ENCODE data around the gene TOP1.

Gene TOP1

DNA sequence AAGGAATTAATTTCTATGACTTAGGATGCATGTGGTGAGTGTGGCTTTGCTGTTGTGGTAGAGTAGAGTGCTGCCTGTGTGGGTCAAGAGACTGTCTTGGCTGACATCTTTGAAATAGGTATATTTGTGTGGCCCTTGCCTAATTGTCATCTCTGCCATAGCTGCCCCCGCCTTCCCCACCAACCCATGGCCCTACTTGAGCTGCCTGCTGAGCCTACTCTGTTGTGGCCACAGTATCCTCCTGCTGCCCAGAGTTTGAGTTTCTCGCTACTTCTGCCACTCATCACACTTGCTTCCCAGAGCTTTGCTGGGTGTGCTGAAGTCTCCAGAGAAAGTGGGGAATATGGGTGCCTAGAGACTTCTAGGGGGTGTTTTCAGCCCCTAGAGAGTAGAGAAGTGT, 116.7 kb downstream of the TOP1 start:
- DNase-seq (ENCODE audit: low read depth): no peak
- no peak overlapping the region for H3K4me3 ChIP-seq (ENCODE audit: low read depth, low read length)
- TF ChIP-seq, protein P1, sequence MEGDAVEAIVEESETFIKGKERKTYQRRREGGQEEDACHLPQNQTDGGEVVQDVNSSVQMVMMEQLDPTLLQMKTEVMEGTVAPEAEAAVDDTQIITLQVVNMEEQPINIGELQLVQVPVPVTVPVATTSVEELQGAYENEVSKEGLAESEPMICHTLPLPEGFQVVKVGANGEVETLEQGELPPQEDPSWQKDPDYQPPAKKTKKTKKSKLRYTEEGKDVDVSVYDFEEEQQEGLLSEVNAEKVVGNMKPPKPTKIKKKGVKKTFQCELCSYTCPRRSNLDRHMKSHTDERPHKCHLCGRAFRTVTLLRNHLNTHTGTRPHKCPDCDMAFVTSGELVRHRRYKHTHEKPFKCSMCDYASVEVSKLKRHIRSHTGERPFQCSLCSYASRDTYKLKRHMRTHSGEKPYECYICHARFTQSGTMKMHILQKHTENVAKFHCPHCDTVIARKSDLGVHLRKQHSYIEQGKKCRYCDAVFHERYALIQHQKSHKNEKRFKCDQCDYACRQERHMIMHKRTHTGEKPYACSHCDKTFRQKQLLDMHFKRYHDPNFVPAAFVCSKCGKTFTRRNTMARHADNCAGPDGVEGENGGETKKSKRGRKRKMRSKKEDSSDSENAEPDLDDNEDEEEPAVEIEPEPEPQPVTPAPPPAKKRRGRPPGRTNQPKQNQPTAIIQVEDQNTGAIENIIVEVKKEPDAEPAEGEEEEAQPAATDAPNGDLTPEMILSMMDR (IDR thresholded peaks at IDR 0.05; ENCODE audit: insufficient read depth, low read depth, low read length, missing control alignments): no peak

DNA sequence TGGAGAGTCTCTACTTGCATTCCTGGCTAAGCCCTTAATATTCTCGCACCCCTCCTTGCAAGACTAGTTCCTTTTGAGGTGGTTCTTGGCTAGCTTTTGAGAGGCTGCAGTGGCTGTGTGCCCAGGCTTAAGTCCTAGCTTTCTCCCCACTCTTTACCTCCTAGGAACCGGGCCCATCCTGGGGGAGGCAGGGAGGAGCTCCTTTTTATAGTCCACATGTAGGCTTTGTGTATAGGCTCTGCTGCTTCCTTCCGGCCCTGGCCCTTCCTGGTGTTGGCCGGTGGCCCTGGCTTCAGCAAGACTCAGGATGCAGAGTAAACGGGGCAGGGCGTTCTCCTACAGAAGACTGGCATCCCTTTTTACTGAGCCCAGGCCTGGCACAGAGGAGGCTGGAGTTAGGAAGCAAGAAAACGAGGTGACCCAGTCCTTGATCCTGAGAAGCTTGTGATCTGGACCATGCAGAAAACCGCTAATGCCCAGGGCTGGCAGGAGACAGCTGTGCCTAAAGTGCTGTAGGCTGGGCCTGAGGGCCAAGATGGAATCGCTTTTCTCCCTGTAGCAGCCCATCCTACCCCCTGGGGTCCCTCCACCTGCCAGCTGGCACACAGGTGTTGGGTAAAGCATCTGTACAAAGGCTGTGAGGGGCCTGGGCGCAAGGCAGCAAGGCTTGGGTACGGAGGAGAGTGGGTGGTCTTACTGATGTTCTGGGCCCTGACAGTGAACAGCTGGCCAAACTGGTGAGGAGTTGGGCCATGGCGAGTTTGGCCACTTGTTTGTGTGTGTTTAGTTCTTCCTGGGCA, 117.4 kb downstream of the TOP1 start:
- H3K4me3 ChIP-seq (ENCODE audit: low read depth, low read length): no peak overlapping the region
- TF ChIP-seq, protein P1 (IDR thresholded peaks at IDR 0.05; ENCODE audit: insufficient read depth, low read depth, low read length, missing control alignments): no peak
- DNase-seq (ENCODE audit: low read depth): no peak

DNA sequence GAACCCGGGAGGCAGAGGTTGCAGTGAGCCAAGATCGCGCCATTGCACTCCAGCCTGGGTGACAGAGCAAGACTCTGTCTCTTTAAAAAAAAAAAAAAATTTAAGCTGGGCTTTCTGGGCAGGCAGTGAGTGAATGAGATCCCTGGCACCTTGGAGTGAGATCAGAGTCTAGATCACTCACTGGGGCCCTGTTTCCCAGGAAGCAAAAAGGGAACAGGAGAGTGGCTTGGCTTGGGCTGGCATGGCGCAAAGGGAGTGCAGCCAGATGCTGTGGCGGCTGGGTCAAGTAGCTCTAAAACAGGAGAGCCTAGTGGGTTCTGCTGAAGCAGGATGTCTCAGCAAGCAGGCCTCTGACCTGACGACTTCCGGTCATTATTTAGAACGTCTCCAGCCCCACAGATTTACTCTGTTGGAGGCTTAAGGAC, 119.2 kb downstream of the TOP1 start:
- TF ChIP-seq, protein P1 (IDR thresholded peaks at IDR 0.05; ENCODE audit: insufficient read depth, low read depth, low read length, missing control alignments): no peak
- H3K4me3 ChIP-seq (ENCODE audit: low read depth, low read length): no peak overlapping the region
- DNase-seq (ENCODE audit: low read depth): no peak

DNA sequence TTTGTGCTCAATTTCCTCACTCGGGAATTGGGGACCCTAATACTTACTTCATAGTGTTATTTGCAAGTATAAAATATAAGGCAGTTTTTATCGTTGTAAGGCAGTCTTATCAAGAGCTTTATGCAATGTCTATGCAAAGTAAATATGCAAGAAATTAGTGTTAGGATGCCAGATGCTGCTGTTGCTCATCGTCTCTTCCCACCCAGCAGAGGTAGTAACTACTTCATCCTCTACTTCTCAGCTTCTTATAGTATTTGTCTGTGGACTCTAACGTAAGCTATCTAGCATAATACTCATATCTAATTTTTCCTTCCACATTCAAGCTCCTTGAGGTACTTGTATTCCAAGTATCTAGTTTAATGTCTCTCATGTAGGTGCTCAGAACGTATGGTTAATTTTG, 120.3 kb downstream of the TOP1 start:
- TF ChIP-seq, protein P1 (IDR thresholded peaks at IDR 0.05; ENCODE audit: insufficient read depth, low read depth, low read length, missing control alignments): no peak
- no peak overlapping the region for H3K4me3 ChIP-seq (ENCODE audit: low read depth, low read length)
- DNase-seq (ENCODE audit: low read depth): no peak

DNA sequence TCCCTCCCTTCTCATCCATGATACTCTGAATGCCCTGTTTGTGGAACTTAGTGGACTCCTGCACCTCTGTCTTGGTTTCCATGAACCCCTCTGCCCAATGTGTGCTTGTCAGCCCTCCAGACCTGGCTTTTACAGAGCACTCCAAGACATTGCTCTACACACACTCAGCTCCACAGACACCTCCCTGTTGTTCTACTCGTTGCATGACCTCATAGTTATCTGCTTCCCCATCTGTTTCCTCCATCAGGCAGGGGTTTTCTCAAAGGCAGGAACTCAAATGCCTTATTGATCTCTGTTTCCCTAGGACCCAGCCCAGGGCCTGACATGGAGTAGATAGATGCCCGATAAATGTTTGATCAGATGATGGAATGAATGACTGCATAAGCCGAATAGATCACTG, 122.0 kb downstream of the TOP1 start:
- TF ChIP-seq, protein P1 (IDR thresholded peaks at IDR 0.05; ENCODE audit: insufficient read depth, low read depth, low read length, missing control alignments): no peak
- H3K4me3 ChIP-seq (ENCODE audit: low read depth, low read length): no peak overlapping the region
- no peak for DNase-seq (ENCODE audit: low read depth)

DNA sequence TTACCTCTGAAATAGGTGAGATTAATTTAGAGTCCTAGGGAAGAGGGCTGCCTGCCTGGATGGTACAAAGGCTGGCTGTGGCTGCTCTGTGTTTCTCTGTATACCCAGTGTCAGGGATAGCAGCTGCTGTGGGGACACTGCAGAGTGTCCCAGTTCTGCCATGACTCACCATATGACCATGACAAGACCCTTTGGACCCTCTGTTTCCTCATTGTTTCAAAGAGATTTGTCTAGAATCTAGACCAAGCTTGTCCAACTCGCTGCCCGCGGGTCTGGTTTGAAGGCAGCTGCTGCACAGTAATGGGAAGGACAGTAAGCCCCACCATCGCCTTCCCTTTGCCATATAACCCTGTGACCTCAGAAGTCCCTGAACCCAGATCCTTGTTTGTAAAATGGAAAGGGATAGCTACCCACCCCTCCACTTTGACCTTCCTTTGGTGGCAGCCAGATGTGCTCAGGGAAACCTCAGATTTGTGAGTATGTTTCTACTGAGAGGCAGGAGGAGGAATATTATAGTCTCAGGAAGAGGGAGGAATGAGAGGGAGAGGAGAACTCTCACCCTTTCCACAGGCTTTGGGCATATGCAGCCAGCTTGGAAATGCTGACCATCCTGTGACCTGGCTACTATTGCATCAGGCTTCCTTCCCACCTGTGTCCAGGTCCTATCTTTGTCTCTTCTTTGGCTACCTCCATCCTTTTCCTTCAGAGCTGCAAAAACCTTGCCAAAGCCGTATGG, 122.7 kb downstream of the TOP1 start:
- no peak overlapping the region for H3K4me3 ChIP-seq (ENCODE audit: low read depth, low read length)
- TF ChIP-seq, protein P1 (IDR thresholded peaks at IDR 0.05; ENCODE audit: insufficient read depth, low read depth, low read length, missing control alignments): no peak
- DNase-seq (ENCODE audit: low read depth): no peak

Measured in GM12865 (cell line).